ENCODE data around the gene FAM20B. TPM values are rescaled to one million over a fixed set of nuclear protein-coding genes. Genes with fewer than 3 reads are reported as not detected.

Gene FAM20B
- total and polyA plus RNA-seq, 4 donors = 3.1 to 39.8 (median 13.6) TPM

GRCh38 chr1:179091691-179092165, 66.0 kb downstream of the FAM20B start:
- Histone ChIP-seq H3K27ac (ENCODE audit: low read depth in 1 of 2, low read length in 2 of 2) (peak overlapping the region; percentile 56 to 71), H3K9ac (ENCODE audit: low read depth in 1 of 2, low read length in 2 of 2) (no peak overlapping the region), H3K36me3 (ENCODE audit: control insufficient read depth in 4 of 4, insufficient read depth in 3 of 4, low read depth in 1 of 4, low read length in 3 of 4) (peaks cover 5 to 27% (median 24%) of the 10 kb centered on the region in 4 donors), H3K27me3 (ENCODE audit: control insufficient read depth in 4 of 4, insufficient read depth in 4 of 4, low read length in 3 of 4) (no peaks in the 10 kb centered on the region), H3K4me1 (ENCODE audit: control insufficient read depth in 4 of 4, insufficient read depth in 4 of 4, low read length in 3 of 4) (peaks cover 24 to 90% (median 79%) of the 10 kb centered on the region in 4 donors), H3K9me3 (ENCODE audit: control insufficient read depth in 4 of 4, low read length in 3 of 4) (no peaks in the 10 kb centered on the region), H3K4me3 (ENCODE audit: low read depth in 1 of 3, low read length in 3 of 3) (no peak overlapping the region)
- WGBS = 22% methylated on average over 5 of the region's 5 CpGs
- no peak for DNase-seq (ENCODE audit: low spot score)
- peak; percentile 99 for TF ChIP-seq ATF3 (IDR thresholded peaks at IDR 0.05)
- TF ChIP-seq EGR1 (IDR thresholded peaks at IDR 0.05; ENCODE audit: low read depth in 2 of 2) = peak; percentile 40 to 89
- peak; percentile 13 for TF ChIP-seq HNF4G (IDR thresholded peaks at IDR 0.05)
- TF ChIP-seq JUND (IDR thresholded peaks at IDR 0.05) = peak; percentile 78 to 84
- TF ChIP-seq, protein P1, sequence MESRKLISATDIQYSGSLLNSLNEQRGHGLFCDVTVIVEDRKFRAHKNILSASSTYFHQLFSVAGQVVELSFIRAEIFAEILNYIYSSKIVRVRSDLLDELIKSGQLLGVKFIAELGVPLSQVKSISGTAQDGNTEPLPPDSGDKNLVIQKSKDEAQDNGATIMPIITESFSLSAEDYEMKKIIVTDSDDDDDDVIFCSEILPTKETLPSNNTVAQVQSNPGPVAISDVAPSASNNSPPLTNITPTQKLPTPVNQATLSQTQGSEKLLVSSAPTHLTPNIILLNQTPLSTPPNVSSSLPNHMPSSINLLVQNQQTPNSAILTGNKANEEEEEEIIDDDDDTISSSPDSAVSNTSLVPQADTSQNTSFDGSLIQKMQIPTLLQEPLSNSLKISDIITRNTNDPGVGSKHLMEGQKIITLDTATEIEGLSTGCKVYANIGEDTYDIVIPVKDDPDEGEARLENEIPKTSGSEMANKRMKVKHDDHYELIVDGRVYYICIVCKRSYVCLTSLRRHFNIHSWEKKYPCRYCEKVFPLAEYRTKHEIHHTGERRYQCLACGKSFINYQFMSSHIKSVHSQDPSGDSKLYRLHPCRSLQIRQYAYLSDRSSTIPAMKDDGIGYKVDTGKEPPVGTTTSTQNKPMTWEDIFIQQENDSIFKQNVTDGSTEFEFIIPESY (IDR thresholded peaks at IDR 0.05) = peak; percentile 95
- peak; percentile 98 for TF ChIP-seq FOXA2 (IDR thresholded peaks at IDR 0.05)
- TF ChIP-seq YY1 (IDR thresholded peaks at IDR 0.05) = peak; percentile 80
- peak; percentile 96 to 100 for TF ChIP-seq RXRA (IDR thresholded peaks at IDR 0.05)
- peak; percentile 99 for TF ChIP-seq MAX (IDR thresholded peaks at IDR 0.05)
- peak; percentile 79 to 94 for TF ChIP-seq HNF4A (conservative IDR thresholded peaks at IDR 0.05)
- peak; percentile 72 for TF ChIP-seq REST (IDR thresholded peaks at IDR 0.05)
- TF ChIP-seq GABPA (IDR thresholded peaks at IDR 0.05 in 1 of 2, conservative IDR thresholded peaks at IDR 0.05 in 1 of 2) = peak in 1 of 2 donors; percentile 52
- TF ChIP-seq FOXA1 (IDR thresholded peaks at IDR 0.05) = peak; percentile 95
- TF ChIP-seq, protein P2, sequence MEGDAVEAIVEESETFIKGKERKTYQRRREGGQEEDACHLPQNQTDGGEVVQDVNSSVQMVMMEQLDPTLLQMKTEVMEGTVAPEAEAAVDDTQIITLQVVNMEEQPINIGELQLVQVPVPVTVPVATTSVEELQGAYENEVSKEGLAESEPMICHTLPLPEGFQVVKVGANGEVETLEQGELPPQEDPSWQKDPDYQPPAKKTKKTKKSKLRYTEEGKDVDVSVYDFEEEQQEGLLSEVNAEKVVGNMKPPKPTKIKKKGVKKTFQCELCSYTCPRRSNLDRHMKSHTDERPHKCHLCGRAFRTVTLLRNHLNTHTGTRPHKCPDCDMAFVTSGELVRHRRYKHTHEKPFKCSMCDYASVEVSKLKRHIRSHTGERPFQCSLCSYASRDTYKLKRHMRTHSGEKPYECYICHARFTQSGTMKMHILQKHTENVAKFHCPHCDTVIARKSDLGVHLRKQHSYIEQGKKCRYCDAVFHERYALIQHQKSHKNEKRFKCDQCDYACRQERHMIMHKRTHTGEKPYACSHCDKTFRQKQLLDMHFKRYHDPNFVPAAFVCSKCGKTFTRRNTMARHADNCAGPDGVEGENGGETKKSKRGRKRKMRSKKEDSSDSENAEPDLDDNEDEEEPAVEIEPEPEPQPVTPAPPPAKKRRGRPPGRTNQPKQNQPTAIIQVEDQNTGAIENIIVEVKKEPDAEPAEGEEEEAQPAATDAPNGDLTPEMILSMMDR (IDR thresholded peaks at IDR 0.05; ENCODE audit: low read depth, low read length, missing input control) = no peak
- peak; percentile 94 for TF ChIP-seq SP1 (IDR thresholded peaks at IDR 0.05)
- TF ChIP-seq NR2F2 (IDR thresholded peaks at IDR 0.05) = peak; percentile 66
- no peak for TF ChIP-seq TAF1 (conservative IDR thresholded peaks at IDR 0.05)
- peak in 1 of 2 donors; percentile 65 for TF ChIP-seq RAD21 (IDR thresholded peaks at IDR 0.05)

Measured in liver (tissue), 9 donors.